BE2C (cell line): ENCODE results near the gene THSD4.
A peak's percentile ranks its signal among the peaks of the same experiment; 100 is the strongest.

ENCODE experiments used
- DNase-seq: peaks from one replicate; pipeline ENCODE4 v3.0.0-alpha.2; 2020
- H3K27me3 ChIP-seq: fragments of 250-450 bp; sonication (Bioruptor Pico); 2 replicates; pipeline ENCODE4 v1.5.1; 2020; ENCODE audit warnings: mild to moderate bottlenecking
- H3K36me3 ChIP-seq: fragments of 250-450 bp; sonication (Bioruptor Pico); 2 replicates; pipeline ENCODE4 v1.5.1; 2020; ENCODE audit warnings: mild to moderate bottlenecking
- H3K4me1 ChIP-seq: fragments of 250-450 bp; sonication (Bioruptor Pico); 2 replicates; pipeline ENCODE4 v1.5.1; 2020
- H3K4me3 ChIP-seq: 2 replicates; pipeline ENCODE4 v1.5.1; 2011; ENCODE audit warnings: low read depth, low read length
- H3K9me3 ChIP-seq: fragments of 250-450 bp; sonication (Bioruptor Pico); 2 replicates; pipeline ENCODE4 v1.5.1; 2020
- TF ChIP-seq, protein P1 (sequence below): IDR thresholded peaks from 2 replicates; pipeline ENCODE4 v1.5.1; 2012; ENCODE audit warnings: mild to moderate bottlenecking, low read depth, low read length

THSD4 gene

DNA sequence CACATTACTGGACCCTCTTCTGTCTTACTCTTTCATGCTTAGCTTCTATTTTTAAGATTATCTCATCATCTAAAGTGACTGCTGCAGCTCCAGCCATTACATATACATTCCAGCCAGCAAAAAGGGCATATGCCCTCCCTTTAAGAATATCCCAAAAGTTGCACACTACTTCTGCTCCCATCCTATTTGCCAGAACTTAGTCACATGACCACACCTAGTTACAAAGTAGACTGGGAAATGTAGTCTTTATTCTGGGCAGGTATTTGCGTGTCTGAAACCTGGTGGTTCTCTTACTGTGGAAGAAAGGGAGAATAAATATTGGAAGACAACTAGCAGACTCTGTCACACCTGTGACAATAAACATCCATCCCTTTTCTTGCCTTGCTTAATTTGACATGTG is 353.4 kb downstream of the THSD4 start:
- Histone ChIP-seq H3K36me3 (no peaks in the 10 kb centered on the region), H3K9me3 (no peaks in the 10 kb centered on the region), H3K4me3 (no peak overlapping the region), H3K27me3 (peaks cover 3% of the 10 kb centered on the region), H3K4me1 (no peaks in the 10 kb centered on the region)
- no peak for DNase-seq
- TF ChIP-seq, protein P1, sequence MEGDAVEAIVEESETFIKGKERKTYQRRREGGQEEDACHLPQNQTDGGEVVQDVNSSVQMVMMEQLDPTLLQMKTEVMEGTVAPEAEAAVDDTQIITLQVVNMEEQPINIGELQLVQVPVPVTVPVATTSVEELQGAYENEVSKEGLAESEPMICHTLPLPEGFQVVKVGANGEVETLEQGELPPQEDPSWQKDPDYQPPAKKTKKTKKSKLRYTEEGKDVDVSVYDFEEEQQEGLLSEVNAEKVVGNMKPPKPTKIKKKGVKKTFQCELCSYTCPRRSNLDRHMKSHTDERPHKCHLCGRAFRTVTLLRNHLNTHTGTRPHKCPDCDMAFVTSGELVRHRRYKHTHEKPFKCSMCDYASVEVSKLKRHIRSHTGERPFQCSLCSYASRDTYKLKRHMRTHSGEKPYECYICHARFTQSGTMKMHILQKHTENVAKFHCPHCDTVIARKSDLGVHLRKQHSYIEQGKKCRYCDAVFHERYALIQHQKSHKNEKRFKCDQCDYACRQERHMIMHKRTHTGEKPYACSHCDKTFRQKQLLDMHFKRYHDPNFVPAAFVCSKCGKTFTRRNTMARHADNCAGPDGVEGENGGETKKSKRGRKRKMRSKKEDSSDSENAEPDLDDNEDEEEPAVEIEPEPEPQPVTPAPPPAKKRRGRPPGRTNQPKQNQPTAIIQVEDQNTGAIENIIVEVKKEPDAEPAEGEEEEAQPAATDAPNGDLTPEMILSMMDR = no peak

DNA sequence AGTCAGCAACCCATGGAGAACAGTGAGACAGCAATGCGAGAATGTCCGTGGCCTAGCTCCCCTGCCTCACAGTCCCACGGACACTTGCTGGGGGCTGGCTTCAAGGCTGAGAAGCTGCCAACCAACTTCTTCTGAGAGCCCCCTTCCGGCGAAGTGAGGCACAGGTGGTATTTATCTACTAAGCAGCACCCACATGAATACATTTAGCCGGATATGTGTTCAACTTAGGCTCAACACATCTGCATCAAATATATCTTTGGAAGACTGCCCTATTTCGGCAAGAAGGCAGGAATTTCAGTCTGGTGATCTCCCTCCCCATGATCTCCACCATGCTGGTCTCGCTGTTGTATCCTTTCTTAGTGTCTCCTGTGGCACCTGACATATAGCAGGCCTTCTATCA is 354.1 kb downstream of the THSD4 start:
- TF ChIP-seq, protein P1 = peak; percentile 35; the same call in 1 of the 2 replicates
- peak; percentile 21 for DNase-seq
- peaks cover 3% of the 10 kb centered on the region for H3K27me3 ChIP-seq
- H3K36me3 ChIP-seq = no peaks in the 10 kb centered on the region
- H3K4me1 ChIP-seq = no peaks in the 10 kb centered on the region
- no peaks in the 10 kb centered on the region for H3K9me3 ChIP-seq
- H3K4me3 ChIP-seq = no peak overlapping the region

DNA sequence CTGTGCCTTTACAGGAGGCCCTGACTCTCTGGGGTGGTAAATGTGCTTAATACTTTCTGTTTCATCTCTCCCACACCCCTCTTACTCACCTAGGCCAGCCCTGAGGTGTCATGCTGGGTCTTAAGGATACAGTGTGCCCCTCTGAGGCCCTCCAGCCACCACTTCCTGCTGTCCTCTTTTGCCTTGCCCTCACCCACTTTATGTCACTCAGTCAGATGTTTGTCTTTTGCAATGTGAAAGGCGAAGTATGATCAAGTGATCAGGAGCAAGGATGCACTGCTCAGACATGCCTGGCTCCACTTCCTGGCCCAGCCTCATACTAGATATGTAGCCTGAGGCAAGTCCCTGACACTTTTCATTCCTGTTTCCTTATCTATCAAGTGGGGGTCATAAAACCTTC is 356.1 kb downstream of the THSD4 start:
- TF ChIP-seq, protein P1 = no peak
- no peaks in the 10 kb centered on the region for H3K4me1 ChIP-seq
- DNase-seq = no peak
- no peaks in the 10 kb centered on the region; the same call in 1 of the 2 replicates for H3K27me3 ChIP-seq
- no peak overlapping the region for H3K4me3 ChIP-seq
- no peaks in the 10 kb centered on the region for H3K36me3 ChIP-seq
- no peaks in the 10 kb centered on the region for H3K9me3 ChIP-seq

DNA sequence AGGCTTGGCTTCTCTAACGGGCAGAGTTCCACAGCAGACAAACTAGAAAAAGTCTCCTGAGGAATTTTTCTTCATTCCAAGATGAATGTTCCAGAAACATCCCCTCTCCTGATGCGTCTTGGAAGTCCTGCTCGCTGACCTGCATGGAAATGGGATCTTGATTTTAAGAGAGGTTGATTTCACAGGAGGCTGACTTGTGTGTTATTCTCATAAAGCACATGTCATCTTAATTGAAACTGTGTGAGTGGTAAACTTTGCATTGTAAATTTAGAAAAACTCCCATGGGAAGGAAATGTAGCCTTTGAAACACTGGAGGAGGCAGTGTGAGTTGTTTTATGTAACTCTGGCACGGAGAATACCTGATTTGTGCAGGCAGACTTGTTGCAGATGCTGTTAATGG is 357.3 kb downstream of the THSD4 start:
- H3K4me1 ChIP-seq = no peaks in the 10 kb centered on the region
- H3K27me3 ChIP-seq = no peaks in the 10 kb centered on the region; the same call in 1 of the 2 replicates
- TF ChIP-seq, protein P1 = no peak
- no peaks in the 10 kb centered on the region for H3K36me3 ChIP-seq
- no peak for DNase-seq
- H3K9me3 ChIP-seq = no peaks in the 10 kb centered on the region
- H3K4me3 ChIP-seq = no peak overlapping the region

DNA sequence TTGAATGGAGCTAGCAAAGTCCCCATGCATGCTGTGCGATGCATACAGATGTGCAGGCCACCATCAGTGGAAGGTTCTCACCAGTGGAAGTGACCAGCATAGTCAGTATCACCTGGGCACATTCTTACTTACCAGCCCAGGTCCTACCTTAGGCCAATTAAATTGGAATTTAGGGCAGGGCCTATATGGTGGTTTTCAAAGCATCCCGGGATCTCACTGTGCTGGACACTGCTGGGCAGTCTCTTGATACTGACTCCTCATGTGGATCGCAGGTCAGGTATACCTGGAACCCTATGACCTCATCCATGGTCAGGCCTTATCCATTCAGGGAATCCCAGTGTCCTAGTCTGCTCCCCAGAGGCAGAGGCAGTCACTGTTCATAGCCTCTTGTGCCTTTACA is 358.5 kb downstream of the THSD4 start:
- TF ChIP-seq, protein P1 = no peak
- H3K4me1 ChIP-seq = no peaks in the 10 kb centered on the region
- H3K36me3 ChIP-seq = no peaks in the 10 kb centered on the region
- no peak for DNase-seq
- H3K27me3 ChIP-seq = no peaks in the 10 kb centered on the region; the same call in 1 of the 2 replicates
- H3K9me3 ChIP-seq = no peaks in the 10 kb centered on the region
- H3K4me3 ChIP-seq = no peak overlapping the region

DNA sequence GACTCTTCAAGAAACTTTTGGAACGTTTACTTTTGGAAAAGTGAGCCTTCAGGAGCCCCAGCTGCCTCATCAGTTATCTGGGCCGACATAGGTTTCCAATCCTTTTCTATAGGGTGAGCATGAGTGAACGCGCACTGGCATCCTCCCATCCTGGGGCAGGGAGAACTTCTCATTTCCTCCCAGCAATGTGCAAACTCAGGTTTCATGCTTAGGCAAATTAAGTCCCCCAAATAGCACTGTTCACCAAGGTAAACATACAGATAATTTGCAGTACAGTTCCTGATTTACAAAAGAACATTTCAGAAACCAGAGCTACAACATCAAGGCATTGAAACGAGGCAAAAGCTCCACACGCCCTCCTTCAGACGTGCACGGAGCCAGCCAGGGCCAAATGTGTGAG is 361.6 kb downstream of the THSD4 start:
- Histone ChIP-seq H3K4me3 (no peak overlapping the region), H3K4me1 (no peaks in the 10 kb centered on the region), H3K27me3 (no peaks in the 10 kb centered on the region; the same call in none of the 2 replicates), H3K9me3 (no peaks in the 10 kb centered on the region), H3K36me3 (no peaks in the 10 kb centered on the region)
- no peak for DNase-seq
- TF ChIP-seq, protein P1 = no peak
